CD4-positive, alpha-beta T cell treated with Interferon alpha-2 for 1 hour (primary cell): ENCODE measurements around the gene MYO6.

Experiments
- DNase-seq, 2 donors: peaks; one replicate each; pipeline ENCODE4 v3.0.0-alpha.2; 2020 to 2022

Gene MYO6

GRCh38 chr6:75968143-75968542 is 219.1 kb downstream of the MYO6 start:
- no peak for DNase-seq
